ENCODE measurements around the gene CHCT1.

DNA sequence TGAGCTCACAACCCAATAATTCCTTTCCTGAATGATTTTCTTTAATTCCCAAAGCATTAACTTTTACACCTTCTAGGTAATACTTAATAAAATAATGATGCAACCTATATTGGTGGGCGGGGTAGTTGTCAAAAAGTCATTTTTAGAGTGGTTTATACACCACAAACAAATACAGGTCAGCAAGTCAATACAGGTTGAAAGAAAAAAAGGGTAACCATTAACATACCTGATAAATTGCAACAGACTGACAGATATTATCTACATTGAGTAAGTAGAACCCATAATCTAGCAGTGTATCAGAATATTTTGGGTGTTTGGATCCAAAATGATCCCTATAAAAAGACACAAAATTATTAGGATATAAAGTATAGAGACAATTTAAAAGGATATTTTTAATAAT, 39.3 kb downstream of the CHCT1 start:
- TF ChIP-seq, protein P1, sequence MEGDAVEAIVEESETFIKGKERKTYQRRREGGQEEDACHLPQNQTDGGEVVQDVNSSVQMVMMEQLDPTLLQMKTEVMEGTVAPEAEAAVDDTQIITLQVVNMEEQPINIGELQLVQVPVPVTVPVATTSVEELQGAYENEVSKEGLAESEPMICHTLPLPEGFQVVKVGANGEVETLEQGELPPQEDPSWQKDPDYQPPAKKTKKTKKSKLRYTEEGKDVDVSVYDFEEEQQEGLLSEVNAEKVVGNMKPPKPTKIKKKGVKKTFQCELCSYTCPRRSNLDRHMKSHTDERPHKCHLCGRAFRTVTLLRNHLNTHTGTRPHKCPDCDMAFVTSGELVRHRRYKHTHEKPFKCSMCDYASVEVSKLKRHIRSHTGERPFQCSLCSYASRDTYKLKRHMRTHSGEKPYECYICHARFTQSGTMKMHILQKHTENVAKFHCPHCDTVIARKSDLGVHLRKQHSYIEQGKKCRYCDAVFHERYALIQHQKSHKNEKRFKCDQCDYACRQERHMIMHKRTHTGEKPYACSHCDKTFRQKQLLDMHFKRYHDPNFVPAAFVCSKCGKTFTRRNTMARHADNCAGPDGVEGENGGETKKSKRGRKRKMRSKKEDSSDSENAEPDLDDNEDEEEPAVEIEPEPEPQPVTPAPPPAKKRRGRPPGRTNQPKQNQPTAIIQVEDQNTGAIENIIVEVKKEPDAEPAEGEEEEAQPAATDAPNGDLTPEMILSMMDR (conservative IDR thresholded peaks at IDR 0.05; ENCODE audit: low read depth, low read length): no peak
- no peak for TF ChIP-seq EZH2 (IDR thresholded peaks at IDR 0.05; ENCODE audit: borderline replicate concordance, low read depth, low read length, poor library complexity, severe bottlenecking)

Measured in A673 (cell line).